CD8-positive, alpha-beta memory T cell (primary cell): Measurements from ENCODE around the gene ABHD14A. TPM values are rescaled to one million over a fixed set of nuclear protein-coding genes. Genes with fewer than 3 reads are reported as not detected.

Experiments used
- CTCF ChIA-PET: fragments of 350-600 bp; sonication (Branson Sonifier 250); formaldehyde crosslinking; loops from one replicate; lab custom pipeline; 2021; ENCODE audit warnings: antibody characterized with exemption; lab: Charles Lee
- POLR2A ChIA-PET: fragments of 350-600 bp; sonication (Branson Sonifier 250); formaldehyde crosslinking; loops from one replicate; lab custom pipeline; 2021; ENCODE audit warnings: antibody characterized with exemption; lab: Charles Lee
- DNase-seq, 5 donors: peaks; one replicate each; pipeline versions ENCODE4 v3.0.0 to v3.0.0-alpha.2; 2020 to 2022; ENCODE audit warnings: mixed read lengths in 1 of 5
- H3K27ac ChIP-seq: one replicate; pipeline ENCODE4 v1.7.0; 2013; ENCODE audit warnings: low read depth, mild to moderate bottlenecking, low read length, moderate library complexity
- H3K27me3 ChIP-seq: 2 replicates; pipeline ENCODE4 v1.7.0; 2013; ENCODE audit warnings: low read length, mild to moderate bottlenecking; ENCODE audit not compliant: insufficient read depth, poor library complexity, severe bottlenecking
- H3K36me3 ChIP-seq: 2 replicates; pipeline ENCODE4 v1.7.0; 2013; ENCODE audit warnings: mild to moderate bottlenecking, low read length, moderate library complexity; ENCODE audit not compliant: insufficient read depth
- H3K4me1 ChIP-seq: 2 replicates; pipeline ENCODE4 v1.7.0; 2013; ENCODE audit warnings: mild to moderate bottlenecking, low read length, moderate library complexity; ENCODE audit not compliant: insufficient read depth
- H3K4me3 ChIP-seq: 2 replicates; pipeline ENCODE4 v1.7.0; 2013; ENCODE audit warnings: mild to moderate bottlenecking, low read length
- H3K9me3 ChIP-seq: 2 replicates; pipeline ENCODE4 v1.7.0; 2013; ENCODE audit warnings: mild to moderate bottlenecking, low read length
- H3K27ac Mint-ChIP-seq, 8 donors: one replicate each; pipeline ENCODE4 v1.8.0; 2020 to 2021; ENCODE audit warnings: mixed read lengths in 8 of 8, mild to moderate bottlenecking in 6 of 8, inconsistent platforms in 3 of 8, moderate library complexity in 3 of 8
- H3K27me3 Mint-ChIP-seq, 2 donors: one replicate each; pipeline ENCODE4 v1.8.0; 2020 to 2021; ENCODE audit warnings: mixed read lengths in 2 of 2, mild to moderate bottlenecking in 1 of 2, moderate library complexity in 1 of 2
- H3K36me3 Mint-ChIP-seq, 3 donors: one replicate each; pipeline ENCODE4 v1.8.0; 2020 to 2021; ENCODE audit warnings: mixed read lengths in 3 of 3, inconsistent platforms in 1 of 3, mild to moderate bottlenecking in 1 of 3
- H3K4me1 Mint-ChIP-seq, 3 donors: one replicate each; pipeline ENCODE4 v1.8.0; 2020 to 2021; ENCODE audit warnings: mixed read lengths in 3 of 3, inconsistent platforms in 1 of 3, mild to moderate bottlenecking in 1 of 3
- H3K4me3 Mint-ChIP-seq, 7 donors: one replicate each; pipeline ENCODE4 v1.8.0; 2020 to 2021; ENCODE audit warnings: mixed read lengths in 7 of 7, mild to moderate bottlenecking in 6 of 7, moderate library complexity in 4 of 7, inconsistent platforms in 2 of 7
- H3K9me3 Mint-ChIP-seq, 5 donors: one replicate each; pipeline ENCODE4 v1.8.0; 2020 to 2022; ENCODE audit warnings: mixed read lengths in 5 of 5, mild to moderate bottlenecking in 3 of 5, moderate library complexity in 2 of 5, inconsistent platforms in 1 of 5
- polyA plus RNA-seq: library from polyadenylated mRNA; unstranded; fragments of 300-500 nt; fragmentation: Illumina TruSeq; gene quantifications from one replicate; pipeline ENCODE4 v1.2.3, GENCODE V29; 2021
- total RNA-seq, 2 experiments: library from RNA; stranded (reverse); gene quantifications; one replicate each; pipeline ENCODE4 v1.2.3, GENCODE V29; 2021

The ABHD14A gene
- total and polyA plus RNA-seq, 3 experiments from 2014 or later = 14.4 to 117 (median 16.0) TPM

GRCh38 chr3:51955893-51956770 lies 18.7 kb upstream of the ABHD14A start:
- Mint-ChIP-seq H3K36me3 (peaks cover 2 to 10% (median 6%) of the 10 kb centered on the region in 3 donors), H3K27me3 (peaks cover 20 to 42% of the 10 kb centered on the region in 2 donors), H3K4me3 (peak overlapping the region; percentile 15 to 69 (median 50)), H3K4me1 (peaks cover 5 to 9% (median 6%) of the 10 kb centered on the region in 3 donors), H3K9me3 (no peaks in the 10 kb centered on the region), H3K27ac (no peak overlapping the region)
- H3K27me3 ChIP-seq = peaks cover 18% of the 10 kb centered on the region
- H3K9me3 ChIP-seq = no peaks in the 10 kb centered on the region
- H3K36me3 ChIP-seq = no peaks in the 10 kb centered on the region
- H3K4me1 ChIP-seq = peaks cover 6% of the 10 kb centered on the region
- no peak overlapping the region for H3K27ac ChIP-seq
- ChIA-PET POLR2A (interaction anchor here (0.6 kb wide), 1 partner anchor 149 kb away, joined by 3 read pairs; no protein-coding TSS in a partner anchor), CTCF (interaction anchor here (1.7 to 3.7 kb wide), 3 partner anchors 17 to 37 kb away, joined by 4 to 16 read pairs (median 13); partner anchors contain the start of genes ABHD14A and ABHD14B)
- H3K4me3 ChIP-seq = peak overlapping the region; percentile 28
- peak in 3 of 5 donors; percentile 24 to 55 (median 52) for DNase-seq

GRCh38 chr3:51957520-51958205 lies 17.2 kb upstream of the ABHD14A start:
- H3K9me3 Mint-ChIP-seq = no peaks in the 10 kb centered on the region
- no peak overlapping the region for H3K27ac ChIP-seq
- DNase-seq = no peak
- peaks cover 2 to 12% (median 6%) of the 10 kb centered on the region in 3 donors for H3K36me3 Mint-ChIP-seq
- H3K36me3 ChIP-seq = no peaks in the 10 kb centered on the region
- no peak overlapping the region for H3K27ac Mint-ChIP-seq
- H3K4me1 ChIP-seq = peaks cover 6% of the 10 kb centered on the region
- peaks cover 18% of the 10 kb centered on the region for H3K27me3 ChIP-seq
- no peaks in the 10 kb centered on the region for H3K9me3 ChIP-seq
- POLR2A ChIA-PET = interaction anchor here (0.6 kb wide), 1 partner anchor 25 kb away, joined by 14 read pairs; no protein-coding TSS in a partner anchor
- H3K4me3 ChIP-seq = no peak overlapping the region
- peaks cover 5 to 9% (median 6%) of the 10 kb centered on the region in 3 donors for H3K4me1 Mint-ChIP-seq
- CTCF ChIA-PET = interaction anchor here (1.7 to 3.7 kb wide), 2 partner anchors 15 to 36 kb away, joined by 4 to 16 read pairs; partner anchors contain the start of gene ABHD14B
- H3K27me3 Mint-ChIP-seq = peaks cover 20 to 43% of the 10 kb centered on the region in 2 donors
- H3K4me3 Mint-ChIP-seq = no peak overlapping the region

GRCh38 chr3:51958603-51959521 lies 16.0 kb upstream of the ABHD14A start:
- DNase-seq = no peak
- ChIA-PET POLR2A (no interaction called here), CTCF (interaction anchor here (1.1 to 3.7 kb wide), 2 partner anchors 14 to 17 kb away, joined by 4 to 16 read pairs; partner anchors contain the start of genes ABHD14B and RRP9)
- H3K4me3 Mint-ChIP-seq = no peak overlapping the region
- H3K4me1 ChIP-seq = peaks cover 6% of the 10 kb centered on the region
- no peak overlapping the region for H3K4me3 ChIP-seq
- H3K27ac Mint-ChIP-seq = no peak overlapping the region
- H3K27me3 ChIP-seq = peaks cover 18% of the 10 kb centered on the region
- H3K36me3 ChIP-seq = no peaks in the 10 kb centered on the region
- peaks cover 2 to 12% (median 6%) of the 10 kb centered on the region in 3 donors for H3K36me3 Mint-ChIP-seq
- H3K9me3 ChIP-seq = no peaks in the 10 kb centered on the region
- H3K9me3 Mint-ChIP-seq = no peaks in the 10 kb centered on the region
- H3K4me1 Mint-ChIP-seq = peaks cover 5 to 9% (median 6%) of the 10 kb centered on the region in 3 donors
- no peak overlapping the region for H3K27ac ChIP-seq
- peaks cover 20 to 33% of the 10 kb centered on the region in 2 donors for H3K27me3 Mint-ChIP-seq

- peaks cover 6% of the 10 kb centered on the region for H3K4me1 ChIP-seq
- ChIA-PET CTCF (interaction anchor here (1.1 to 3.7 kb wide), 2 partner anchors 13 to 18 kb away, joined by 4 to 16 read pairs; partner anchors contain the start of genes ABHD14B and RRP9), POLR2A (no interaction called here)
- Mint-ChIP-seq H3K27me3 (peaks cover 12 to 27% of the 10 kb centered on the region in 2 donors), H3K4me3 (no peak overlapping the region), H3K4me1 (peaks cover 5 to 9% (median 6%) of the 10 kb centered on the region in 3 donors), H3K27ac (no peak overlapping the region), H3K9me3 (no peaks in the 10 kb centered on the region), H3K36me3 (peaks cover 2 to 12% (median 6%) of the 10 kb centered on the region in 3 donors)
- H3K27me3 ChIP-seq = peaks cover 18% of the 10 kb centered on the region
- H3K4me3 ChIP-seq = no peak overlapping the region
- no peak for DNase-seq
- no peaks in the 10 kb centered on the region for H3K36me3 ChIP-seq
- no peaks in the 10 kb centered on the region for H3K9me3 ChIP-seq
- no peak overlapping the region for H3K27ac ChIP-seq
Measured at GRCh38 chr3:51959651-51960050, 15.2 kb upstream of the ABHD14A start.

GRCh38 chr3:51960386-51960785 lies 14.5 kb upstream of the ABHD14A start:
- H3K4me3 Mint-ChIP-seq = no peak overlapping the region
- no peaks in the 10 kb centered on the region for H3K9me3 ChIP-seq
- peaks cover 7 to 19% of the 10 kb centered on the region in 2 donors for H3K27me3 Mint-ChIP-seq
- peaks cover 5 to 12% (median 6%) of the 10 kb centered on the region in 3 donors for H3K36me3 Mint-ChIP-seq
- H3K9me3 Mint-ChIP-seq = no peaks in the 10 kb centered on the region
- no peak overlapping the region for H3K27ac Mint-ChIP-seq
- peaks cover 11 to 14% (median 12%) of the 10 kb centered on the region in 3 donors for H3K4me1 Mint-ChIP-seq
- CTCF ChIA-PET = no interaction called here
- H3K4me3 ChIP-seq = no peak overlapping the region
- peaks cover 9% of the 10 kb centered on the region for H3K4me1 ChIP-seq
- H3K27me3 ChIP-seq = peaks cover 12% of the 10 kb centered on the region
- POLR2A ChIA-PET = no interaction called here
- H3K36me3 ChIP-seq = no peaks in the 10 kb centered on the region
- no peak for DNase-seq
- H3K27ac ChIP-seq = no peak overlapping the region

- Mint-ChIP-seq H3K36me3 (peaks cover 5 to 12% (median 6%) of the 10 kb centered on the region in 3 donors), H3K27ac (no peak overlapping the region), H3K4me1 (peaks cover 13 to 18% (median 16%) of the 10 kb centered on the region in 3 donors), H3K4me3 (peak overlapping the region in 1 of 7 donors; percentile 32), H3K9me3 (no peaks in the 10 kb centered on the region), H3K27me3 (peaks cover 7 to 19% of the 10 kb centered on the region in 2 donors)
- peaks cover 11% of the 10 kb centered on the region for H3K27me3 ChIP-seq
- POLR2A ChIA-PET = no interaction called here
- no peaks in the 10 kb centered on the region for H3K36me3 ChIP-seq
- CTCF ChIA-PET = interaction anchor here (3.3 kb wide), 1 partner anchor 13 kb away, joined by 15 read pairs; the partner anchor contains the start of genes ABHD14A and ABHD14B
- no peak overlapping the region for H3K4me3 ChIP-seq
- H3K9me3 ChIP-seq = no peaks in the 10 kb centered on the region
- peaks cover 13% of the 10 kb centered on the region for H3K4me1 ChIP-seq
- DNase-seq = no peak
- no peak overlapping the region for H3K27ac ChIP-seq
Measured at GRCh38 chr3:51961011-51961410, 13.9 kb upstream of the ABHD14A start.
